RKO (cell line): ENCODE data around the gene SLC28A1.
"Not testable (repeated sequence)": the region's sequence is repeated elsewhere in the genome, so short reads cannot be mapped to it uniquely, and the experiment has no call there.

ENCODE experiments used
- DNase-seq: peaks from one replicate; pipeline ENCODE4 v3.0.0-alpha.2; 2016; ENCODE audit warnings: low spot score

SLC28A1 gene

GRCh38 chr15:84862214-84862975 is 22.1 kb upstream of the SLC28A1 start:
- DNase-seq = no peak

GRCh38 chr15:84863565-84864443 is 20.7 kb upstream of the SLC28A1 start:
- no peak for DNase-seq

- DNase-seq = no peak
These were observed 20.0 kb upstream of the SLC28A1 start for GRCh38 chr15:84864444-84864795.

GRCh38 chr15:84865074-84865569 is 19.3 kb upstream of the SLC28A1 start:
- no peak for DNase-seq

GRCh38 chr15:84868037-84868880 is 16.2 kb upstream of the SLC28A1 start:
- no peak for DNase-seq

- no peak for DNase-seq
These were observed 15.0 kb upstream of the SLC28A1 start for GRCh38 chr15:84869510-84869909.

GRCh38 chr15:84871428-84871985 is 13.0 kb upstream of the SLC28A1 start:
- DNase-seq = no peak

- DNase-seq = no peak
These were observed 12.2 kb upstream of the SLC28A1 start for GRCh38 chr15:84872009-84872910.

GRCh38 chr15:84873997-84874396 is 10.5 kb upstream of the SLC28A1 start:
- DNase-seq = no peak

GRCh38 chr15:84874981-84875699 is 9.3 kb upstream of the SLC28A1 start:
- DNase-seq = no peak

GRCh38 chr15:84876269-84876668 is 8.2 kb upstream of the SLC28A1 start:
- DNase-seq = no peak

- DNase-seq = not testable (repeated sequence)
These were observed 6.8 kb upstream of the SLC28A1 start for GRCh38 chr15:84877701-84878100.

- DNase-seq = peak; percentile 20
These were observed 6.0 kb upstream of the SLC28A1 start for GRCh38 chr15:84878504-84878903.

- DNase-seq = no peak
These were observed 5.2 kb upstream of the SLC28A1 start for GRCh38 chr15:84879088-84879780.

GRCh38 chr15:84880007-84880406 is 4.5 kb upstream of the SLC28A1 start:
- no peak for DNase-seq

- DNase-seq = no peak
These were observed 3.5 kb upstream of the SLC28A1 start for GRCh38 chr15:84880822-84881519.

GRCh38 chr15:84881520-84881830 is 3.0 kb upstream of the SLC28A1 start:
- no peak for DNase-seq

GRCh38 chr15:84883466-84883865 is 996 bp upstream of the SLC28A1 start:
- no peak for DNase-seq

- no peak for DNase-seq
These were observed 1.3 kb downstream of the SLC28A1 start for GRCh38 chr15:84885801-84886200.
